ENCODE data around the gene STT3B.

- no peak for TF ChIP-seq CTCF (IDR thresholded peaks at IDR 0.05; ENCODE audit: low read length)
- TF ChIP-seq EZH2 (optimal IDR thresholded peaks at IDR 0.05; ENCODE audit: low read depth, low read length), result no peak
These were observed 88.6 kb downstream of the STT3B start for GRCh38 chr3:31621314-31621713.
